HL-60 (cell line): ENCODE data around the gene TMEM74B.

ENCODE experiments used
- DNase-seq, 2 experiments: peaks; one replicate each; pipeline ENCODE4 v3.0.0-alpha.2; 2010 to 2020; ENCODE audit warnings: low read depth in 1 of 2, low spot score in 1 of 2
- H3K27ac ChIP-seq: fragments of 250-450 bp; sonication (Bioruptor Pico); replicated peaks from 2 replicates; pipeline ENCODE4 v1.5.1; 2020; ENCODE audit warnings: mild to moderate bottlenecking, moderate library complexity
- H3K27me3 ChIP-seq: fragments of 250-450 bp; sonication (Bioruptor Pico); 2 replicates; pipeline ENCODE4 v1.5.1; 2021; ENCODE audit warnings: mild to moderate bottlenecking, moderate library complexity; ENCODE audit not compliant: insufficient read depth, poor library complexity, severe bottlenecking
- H3K4me3 ChIP-seq: replicated peaks from 2 replicates; pipeline ENCODE4 v1.5.1; 2011; ENCODE audit warnings: mild to moderate bottlenecking, control low read depth, low read length; ENCODE audit not compliant: insufficient read depth
- CTCF ChIP-seq: IDR thresholded peaks from one replicate; pipeline ENCODE4 v1.5.1; 2011; ENCODE audit warnings: low read length, control low read depth, inconsistent platforms; ENCODE audit not compliant: insufficient read depth
- GABPA ChIP-seq: IDR thresholded peaks from 2 replicates; pipeline ENCODE4 v1.6.1; 2012; ENCODE audit warnings: low read depth
- POLR2AphosphoS5 ChIP-seq: IDR thresholded peaks from 2 replicates; pipeline ENCODE4 v1.6.1; 2012; ENCODE audit warnings: low read depth
- REST ChIP-seq: IDR thresholded peaks from 2 replicates; pipeline ENCODE4 v1.6.1; 2012; ENCODE audit warnings: low read depth; ENCODE audit not compliant: insufficient replicate concordance
- SPI1 ChIP-seq: IDR thresholded peaks from 2 replicates; pipeline ENCODE4 v1.6.1; 2012; ENCODE audit warnings: low read depth, mild to moderate bottlenecking, borderline replicate concordance

The TMEM74B gene

GRCh38 chr20:1182106-1182505 lies 2.7 kb downstream of the TMEM74B start:
- no peak for TF ChIP-seq GABPA
- peak; percentile 29; the same call in 1 of the 2 replicates for TF ChIP-seq SPI1
- no peak for DNase-seq
- Histone ChIP-seq H3K4me3 (no peak overlapping the region), H3K27me3 (peaks cover 11% of the 10 kb centered on the region), H3K27ac (no peak overlapping the region)

GRCh38 chr20:1180949-1181348 lies 3.8 kb downstream of the TMEM74B start:
- H3K27me3 ChIP-seq: peaks cover 8% of the 10 kb centered on the region
- TF ChIP-seq SPI1 (no peak), REST (no peak), CTCF (no peak), GABPA (no peak), POLR2AphosphoS5 (no peak)
- H3K4me3 ChIP-seq: no peak overlapping the region
- no peak for DNase-seq
- no peak overlapping the region for H3K27ac ChIP-seq

GRCh38 chr20:1178623-1179022 lies 6.2 kb downstream of the TMEM74B start:
- no peak overlapping the region for H3K27ac ChIP-seq
- no peak for DNase-seq
- no peaks in the 10 kb centered on the region for H3K27me3 ChIP-seq
- H3K4me3 ChIP-seq: no peak overlapping the region
- no peak for TF ChIP-seq GABPA
- no peak for TF ChIP-seq POLR2AphosphoS5

- DNase-seq: no peak
- no peak overlapping the region for H3K27ac ChIP-seq
- TF ChIP-seq SPI1 (no peak), GABPA (no peak), REST (no peak), CTCF (no peak), POLR2AphosphoS5 (no peak)
- H3K4me3 ChIP-seq: no peak overlapping the region
- no peaks in the 10 kb centered on the region for H3K27me3 ChIP-seq
Observed at GRCh38 chr20:1178103-1178502, 6.7 kb downstream of the TMEM74B start.

GRCh38 chr20:1177680-1178079 lies 7.1 kb downstream of the TMEM74B start:
- TF ChIP-seq POLR2AphosphoS5 (no peak), GABPA (no peak), CTCF (no peak), REST (no peak), SPI1 (no peak)
- no peak overlapping the region for H3K4me3 ChIP-seq
- H3K27me3 ChIP-seq: no peaks in the 10 kb centered on the region
- no peak for DNase-seq
- no peak overlapping the region for H3K27ac ChIP-seq
